Peyer's patch (tissue), 4 donors: Measurements from ENCODE around the gene FN1. TPM values are rescaled to one million over a fixed set of nuclear protein-coding genes. Genes with fewer than 3 reads are reported as not detected.

ENCODE experiments used
- DNase-seq, 3 donors: peaks; one replicate each; pipeline ENCODE4 v3.0.0-alpha.2; 2017 to 2019
- H3K27ac ChIP-seq, 4 donors: fragments of 200-600 bp; sonication (generic); one replicate each; pipeline ENCODE4 v1.5.1; 2016 to 2019
- H3K27me3 ChIP-seq, 2 donors: fragments of 200-600 bp; sonication (generic); one replicate each; pipeline ENCODE4 v1.5.1; 2019
- H3K36me3 ChIP-seq, 3 donors: fragments of 200-600 bp; sonication (generic); one replicate each; pipeline ENCODE4 v1.5.1; 2016 to 2019
- H3K4me1 ChIP-seq, 4 donors: fragments of 200-600 bp; sonication (generic); one replicate each; pipeline ENCODE4 v1.5.1; 2016 to 2019
- H3K4me3 ChIP-seq, 4 donors: fragments of 200-600 bp; sonication (generic); 1 replicate in 3 of 4; 2 replicates in 1 of 4; pipeline ENCODE4 v1.5.1; 2016 to 2019; ENCODE audit warnings: mild to moderate bottlenecking in 1 of 4
- H3K9me3 ChIP-seq, 4 donors: fragments of 200-600 bp; sonication (generic); one replicate each; pipeline ENCODE4 v1.5.1; 2016 to 2019; ENCODE audit warnings: mild to moderate bottlenecking in 1 of 4
- CTCF ChIP-seq, 6 experiments: fragments of 450-650 bp in 4 of 6; fragments of 200-600 bp in 2 of 6; sonication (generic) in 1 of 6; IDR thresholded peaks; one replicate each; pipeline ENCODE4 v1.5.1; 2017 to 2019; ENCODE audit warnings: antibody characterized with exemption in 6 of 6, mild to moderate bottlenecking in 3 of 6, moderate library complexity in 1 of 6
- POLR2A ChIP-seq, 2 donors: fragments of 450-650 bp; IDR thresholded peaks; one replicate each; pipeline ENCODE4 v1.5.1; 2017; ENCODE audit warnings: antibody characterized with exemption in 2 of 2, mild to moderate bottlenecking in 2 of 2, moderate library complexity in 2 of 2
- total RNA-seq, 4 donors: library from RNA; depleted of rRNA; stranded (reverse); fragments of >200 nt; gene quantifications; one replicate each; pipeline ENCODE4 v1.1.0, GENCODE V29; 2016

FN1 gene
- total RNA-seq, 4 donors from 2014 or later, result 28.0 to 152 (median 72.8) TPM

- Histone ChIP-seq H3K27me3 (no peaks in the 10 kb centered on the region), H3K4me3 (no peak overlapping the region), H3K27ac (no peak overlapping the region), H3K36me3 (peaks cover 0 to 42% (median 0%) of the 10 kb centered on the region in 3 donors), H3K4me1 (no peaks in the 10 kb centered on the region), H3K9me3 (no peaks in the 10 kb centered on the region)
- no peak for DNase-seq
- TF ChIP-seq CTCF (IDR thresholded peaks at IDR 0.05) (no peak), POLR2A (IDR thresholded peaks at IDR 0.05) (no peak)
Observed at GRCh38 chr2:215376103-215376780, 59.6 kb downstream of the FN1 start.

DNA sequence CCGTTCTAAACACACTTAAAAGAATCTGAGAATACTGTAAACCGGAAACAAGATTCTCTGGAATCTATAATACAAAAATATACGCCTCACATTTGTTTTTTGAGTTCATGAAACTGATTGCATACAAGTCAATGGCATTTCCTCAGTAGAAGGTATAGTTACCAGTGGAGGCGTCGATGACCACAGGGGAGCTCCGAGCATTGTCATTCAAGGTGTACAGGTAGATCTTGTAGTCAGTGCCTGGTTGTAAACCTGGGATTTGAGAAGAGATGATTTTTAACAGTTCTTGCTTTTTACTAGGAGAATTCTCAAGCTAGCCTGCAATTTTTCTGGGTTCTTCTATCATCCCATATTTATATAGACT lies 60.4 kb downstream of the FN1 start:
- Histone ChIP-seq H3K27me3 (no peaks in the 10 kb centered on the region), H3K27ac (no peak overlapping the region), H3K36me3 (peaks cover 0 to 36% (median 0%) of the 10 kb centered on the region in 3 donors), H3K4me3 (no peak overlapping the region), H3K9me3 (no peaks in the 10 kb centered on the region), H3K4me1 (no peaks in the 10 kb centered on the region)
- TF ChIP-seq POLR2A (IDR thresholded peaks at IDR 0.05) (no peak), CTCF (IDR thresholded peaks at IDR 0.05) (no peak)
- no peak for DNase-seq

DNA sequence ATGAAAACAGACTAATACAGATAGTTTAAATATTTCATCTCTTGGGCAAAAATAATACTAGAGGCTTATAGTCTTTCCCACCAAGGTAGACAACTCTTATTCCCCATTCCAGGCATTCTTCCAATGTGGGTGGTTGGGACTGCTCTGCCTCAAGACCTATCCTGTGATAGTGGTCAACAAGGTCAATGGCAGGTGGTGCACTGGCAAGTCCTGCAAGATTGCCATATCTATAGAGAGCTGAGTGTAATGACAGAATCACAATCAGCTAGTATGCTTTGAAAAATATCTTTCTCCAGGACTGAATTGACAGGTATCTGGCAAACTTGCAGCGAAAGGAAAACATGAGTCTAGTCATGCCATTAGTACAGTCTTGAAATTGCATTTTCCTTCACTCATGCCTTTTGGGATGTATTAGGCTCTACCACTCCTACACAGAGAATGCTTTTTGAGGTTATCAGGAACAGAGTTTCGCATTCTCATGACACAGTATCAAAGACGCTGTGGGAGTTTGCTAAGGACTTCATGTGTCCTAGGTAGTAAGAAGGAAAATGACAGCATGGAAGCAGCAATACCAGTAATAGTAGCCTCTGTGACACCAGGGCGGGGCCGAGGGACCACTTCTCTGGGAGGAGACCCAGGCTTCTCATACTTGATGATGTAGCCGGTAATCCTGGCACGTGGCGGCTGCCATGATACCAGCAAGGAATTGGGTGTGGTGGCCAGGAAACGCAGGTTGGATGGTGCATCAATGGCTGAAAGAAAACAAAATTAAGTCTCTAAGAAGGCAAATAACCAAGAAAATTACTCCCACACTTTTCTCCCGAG lies 61.0 kb downstream of the FN1 start:
- H3K27ac ChIP-seq, result no peak overlapping the region
- no peaks in the 10 kb centered on the region for H3K27me3 ChIP-seq
- DNase-seq, result no peak
- no peaks in the 10 kb centered on the region for H3K4me1 ChIP-seq
- peaks cover 0 to 34% (median 0%) of the 10 kb centered on the region in 3 donors for H3K36me3 ChIP-seq
- TF ChIP-seq POLR2A (IDR thresholded peaks at IDR 0.05) (no peak), CTCF (IDR thresholded peaks at IDR 0.05) (no peak)
- no peaks in the 10 kb centered on the region for H3K9me3 ChIP-seq
- no peak overlapping the region for H3K4me3 ChIP-seq

- Histone ChIP-seq H3K27ac (no peak overlapping the region), H3K36me3 (peaks cover 0 to 30% (median 0%) of the 10 kb centered on the region in 3 donors), H3K27me3 (no peaks in the 10 kb centered on the region), H3K9me3 (no peaks in the 10 kb centered on the region), H3K4me1 (no peaks in the 10 kb centered on the region), H3K4me3 (no peak overlapping the region)
- TF ChIP-seq POLR2A (IDR thresholded peaks at IDR 0.05), result no peak
- TF ChIP-seq CTCF (IDR thresholded peaks at IDR 0.05), result no peak
- DNase-seq, result no peak
Observed at GRCh38 chr2:215374002-215374401, 61.9 kb downstream of the FN1 start.

DNA sequence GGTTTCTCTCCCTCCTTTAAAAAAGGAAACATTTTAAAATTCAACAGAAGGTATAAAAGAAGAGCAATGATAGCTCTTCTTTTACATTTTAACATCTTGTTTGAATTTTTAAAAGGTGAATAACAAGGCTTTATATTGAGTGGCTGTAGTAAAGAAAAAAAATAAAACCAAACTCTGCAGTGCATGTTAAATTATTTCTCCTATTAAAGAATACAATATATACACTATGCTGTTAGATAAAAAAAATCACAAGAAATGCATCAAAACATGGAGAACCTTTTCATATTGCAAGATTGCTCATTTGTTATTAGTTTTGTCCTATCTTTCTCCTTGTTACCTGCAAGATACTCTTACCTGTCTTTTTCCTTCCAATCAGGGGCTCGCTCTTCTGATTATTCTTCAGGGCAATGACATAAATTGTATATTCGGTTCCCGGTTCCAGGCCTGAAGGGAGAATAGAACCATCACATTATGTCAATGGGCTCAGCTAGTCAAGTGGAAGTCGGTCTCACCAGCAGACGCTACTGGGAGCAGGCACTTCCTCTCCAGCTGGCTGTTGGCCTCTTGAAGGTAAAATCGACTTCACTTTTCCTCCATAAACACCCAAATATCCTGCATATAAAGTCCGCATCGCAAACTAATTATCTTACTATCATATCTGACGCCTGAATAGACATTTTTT lies 62.8 kb downstream of the FN1 start:
- DNase-seq, result no peak
- no peak overlapping the region for H3K4me3 ChIP-seq
- TF ChIP-seq CTCF (IDR thresholded peaks at IDR 0.05) (no peak), POLR2A (IDR thresholded peaks at IDR 0.05) (no peak)
- peaks cover 0 to 30% (median 0%) of the 10 kb centered on the region in 3 donors for H3K36me3 ChIP-seq
- no peaks in the 10 kb centered on the region for H3K4me1 ChIP-seq
- no peaks in the 10 kb centered on the region for H3K9me3 ChIP-seq
- H3K27ac ChIP-seq, result no peak overlapping the region
- no peaks in the 10 kb centered on the region for H3K27me3 ChIP-seq
